Esophagus muscularis mucosa (tissue), 4 donors: Measurements from ENCODE around the gene PTGR1. TPM values are rescaled to one million over a fixed set of nuclear protein-coding genes. Genes with fewer than 3 reads are reported as not detected.
"Not testable (repeated sequence)": the region's sequence is repeated elsewhere in the genome, so short reads cannot be mapped to it uniquely, and the experiment has no call there.

ENCODE experiments used
- DNase-seq: peaks from one replicate; pipeline ENCODE4 v3.0.0-alpha.2; 2017; ENCODE audit errors: extremely low spot score
- H3K27ac ChIP-seq, 4 donors: fragments of 200-600 bp; sonication (generic); replicated peaks in 1 of 4; 1 replicate in 3 of 4; 2 replicates in 1 of 4; pipeline ENCODE4 v1.5.1; 2016 to 2019; ENCODE audit warnings: mild to moderate bottlenecking in 1 of 4
- H3K27me3 ChIP-seq, 4 donors: fragments of 200-600 bp; sonication (generic); one replicate each; pipeline versions ENCODE4 v1.5.1 to v1.6.0; 2016 to 2019
- H3K36me3 ChIP-seq, 4 donors: fragments of 200-600 bp; sonication (generic); one replicate each; pipeline ENCODE4 v1.5.1; 2016 to 2019
- H3K4me1 ChIP-seq, 4 donors: fragments of 200-600 bp; sonication (generic); one replicate each; pipeline ENCODE4 v1.5.1; 2016 to 2019
- H3K4me3 ChIP-seq, 4 donors: fragments of 200-600 bp; sonication (generic); 1 replicate in 2 of 4; 2 replicates in 2 of 4; pipeline ENCODE4 v1.5.1; 2016 to 2019; ENCODE audit warnings: mild to moderate bottlenecking in 4 of 4, moderate library complexity in 1 of 4
- H3K9me3 ChIP-seq, 4 donors: fragments of 200-600 bp; sonication (generic); 1 replicate in 3 of 4; 2 replicates in 1 of 4; pipeline ENCODE4 v1.5.1; 2016 to 2019
- EP300 ChIP-seq: sonication (generic); formaldehyde crosslinking; IDR thresholded peaks from one replicate; pipeline ENCODE4 v1.6.1; 2017; ENCODE audit warnings: antibody characterized with exemption
- POLR2A ChIP-seq: fragments of 450-650 bp; IDR thresholded peaks from one replicate; pipeline ENCODE4 v1.6.1; 2017; ENCODE audit warnings: antibody characterized with exemption, moderate library complexity, mild to moderate bottlenecking, low read depth
- POLR2AphosphoS5 ChIP-seq, 2 donors: sonication (generic); formaldehyde crosslinking; IDR thresholded peaks; one replicate each; pipeline ENCODE4 v1.6.1; 2017; ENCODE audit warnings: antibody characterized with exemption in 2 of 2
- WGBS: methylation state at CpG from one replicate; pipeline ENCODE4 v1.1.5; 2018; 5-methylcytosine and 5-hydroxymethylcytosine counted together
- intact Hi-C: fragments of 100-400 bp; cut with DNase I; formaldehyde crosslinking; loops from one replicate; pipeline ENCODE4 v1.15.1; 2023
- total RNA-seq, 4 donors: library from RNA; depleted of rRNA; stranded (reverse); fragments of >200 nt; gene quantifications; one replicate each; pipeline versions ENCODE4 v1.1.0 to v1.2.1, GENCODE V29; 2016
- TF ChIP-seq, protein P1 (sequence below), 3 experiments: fragments of 200-600 bp in 2 of 3; fragments of 450-650 bp in 1 of 3; sonication (generic) in 2 of 3; IDR thresholded peaks; one replicate each; pipeline ENCODE4 v1.5.1; 2017 to 2019; ENCODE audit warnings: antibody characterized with exemption in 3 of 3, mild to moderate bottlenecking in 2 of 3, moderate library complexity in 1 of 3

Gene PTGR1
- total RNA-seq, 4 donors from 2014 or later, result 18.5 to 43.5 (median 35.9) TPM

DNA sequence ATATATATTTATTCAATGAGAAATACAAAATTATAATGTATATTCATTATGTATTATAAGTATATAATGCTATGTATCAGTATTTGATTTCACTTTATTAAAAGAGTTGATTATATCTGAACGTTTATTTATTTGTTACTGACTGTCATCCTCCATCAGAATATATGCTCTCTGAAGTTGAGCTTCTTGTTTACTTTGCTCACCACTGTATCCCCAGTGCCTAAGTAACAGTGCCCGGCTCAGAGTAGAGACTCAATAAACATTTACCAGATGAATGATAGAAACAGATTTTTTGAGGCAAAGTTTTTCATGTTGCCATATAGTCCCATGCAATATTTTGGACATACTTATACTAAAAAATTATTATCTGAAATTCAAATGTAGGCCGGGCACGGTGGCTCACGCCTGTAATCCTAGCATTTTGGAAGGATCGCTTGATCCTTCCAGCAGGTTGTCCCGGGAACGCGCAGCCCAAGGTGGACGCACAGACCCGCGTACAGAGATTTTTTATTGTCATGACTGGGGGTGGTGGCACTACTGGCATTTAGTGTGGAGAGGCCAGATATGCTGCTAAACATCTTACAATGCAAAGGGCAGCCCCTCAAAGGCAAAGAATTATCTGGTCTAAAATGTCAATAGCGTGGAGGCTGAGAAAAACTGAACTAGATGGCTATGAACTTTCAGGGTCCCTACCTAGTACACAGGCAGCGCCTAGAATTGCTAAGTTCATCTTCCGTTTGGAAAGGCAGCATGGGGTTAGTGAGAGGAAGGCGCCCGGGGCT lies 30.9 kb upstream of the PTGR1 start:
- Histone ChIP-seq H3K36me3 (no peaks in the 10 kb centered on the region), H3K4me1 (peaks cover 13 to 43% (median 32%) of the 10 kb centered on the region in 4 donors), H3K4me3 (peak overlapping the region; percentile 84 to 98 (median 90)), H3K27me3 (no peaks in the 10 kb centered on the region), H3K9me3 (no peaks in the 10 kb centered on the region), H3K27ac (peak overlapping the region; percentile 89 to 97 (median 92))
- 11% methylated on average over 17 of the region's 17 CpGs for whole genome bisulfite sequencing
- TF ChIP-seq POLR2AphosphoS5 (IDR thresholded peaks at IDR 0.05), result no peak
- no peak for TF ChIP-seq POLR2A
- TF ChIP-seq EP300, result no peak
- intact Hi-C loops, result loop anchor here (2.0 kb wide), 1 partner anchor 32 kb away; the partner anchor contains the start of gene PTGR1
- DNase-seq, result no peak

DNA sequence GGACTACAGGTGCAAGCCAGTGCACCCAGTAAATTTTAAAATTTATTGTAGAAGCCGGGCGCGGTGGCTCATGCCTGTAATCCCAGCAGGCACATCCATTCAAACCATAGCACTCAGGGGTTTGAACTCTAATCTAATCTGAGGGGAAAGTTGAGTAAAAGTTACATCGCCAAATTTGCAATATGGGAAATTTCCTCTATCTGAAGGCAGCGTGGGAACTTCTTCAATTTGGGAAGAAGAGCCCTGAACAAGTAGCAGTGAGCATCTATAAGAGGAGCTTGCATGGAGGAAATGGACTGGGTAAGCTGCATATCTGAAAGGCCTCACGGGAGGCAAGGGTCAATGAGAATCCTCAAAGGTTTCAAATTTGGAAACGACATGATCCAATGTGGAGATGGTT lies 29.0 kb upstream of the PTGR1 start:
- Histone ChIP-seq H3K36me3 (no peaks in the 10 kb centered on the region), H3K27ac (no peak overlapping the region), H3K4me1 (peaks cover 13 to 26% (median 23%) of the 10 kb centered on the region in 4 donors), H3K9me3 (no peaks in the 10 kb centered on the region), H3K4me3 (no peak overlapping the region), H3K27me3 (no peaks in the 10 kb centered on the region)
- no peak for DNase-seq
- 72% methylated on average over 7 of the region's 7 CpGs for WGBS
- intact Hi-C loops, result no loop called here
- TF ChIP-seq, protein P1, sequence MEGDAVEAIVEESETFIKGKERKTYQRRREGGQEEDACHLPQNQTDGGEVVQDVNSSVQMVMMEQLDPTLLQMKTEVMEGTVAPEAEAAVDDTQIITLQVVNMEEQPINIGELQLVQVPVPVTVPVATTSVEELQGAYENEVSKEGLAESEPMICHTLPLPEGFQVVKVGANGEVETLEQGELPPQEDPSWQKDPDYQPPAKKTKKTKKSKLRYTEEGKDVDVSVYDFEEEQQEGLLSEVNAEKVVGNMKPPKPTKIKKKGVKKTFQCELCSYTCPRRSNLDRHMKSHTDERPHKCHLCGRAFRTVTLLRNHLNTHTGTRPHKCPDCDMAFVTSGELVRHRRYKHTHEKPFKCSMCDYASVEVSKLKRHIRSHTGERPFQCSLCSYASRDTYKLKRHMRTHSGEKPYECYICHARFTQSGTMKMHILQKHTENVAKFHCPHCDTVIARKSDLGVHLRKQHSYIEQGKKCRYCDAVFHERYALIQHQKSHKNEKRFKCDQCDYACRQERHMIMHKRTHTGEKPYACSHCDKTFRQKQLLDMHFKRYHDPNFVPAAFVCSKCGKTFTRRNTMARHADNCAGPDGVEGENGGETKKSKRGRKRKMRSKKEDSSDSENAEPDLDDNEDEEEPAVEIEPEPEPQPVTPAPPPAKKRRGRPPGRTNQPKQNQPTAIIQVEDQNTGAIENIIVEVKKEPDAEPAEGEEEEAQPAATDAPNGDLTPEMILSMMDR (IDR thresholded peaks at IDR 0.05), result no peak
- TF ChIP-seq EP300 (no peak), POLR2AphosphoS5 (IDR thresholded peaks at IDR 0.05) (no peak), POLR2A (no peak)

DNA sequence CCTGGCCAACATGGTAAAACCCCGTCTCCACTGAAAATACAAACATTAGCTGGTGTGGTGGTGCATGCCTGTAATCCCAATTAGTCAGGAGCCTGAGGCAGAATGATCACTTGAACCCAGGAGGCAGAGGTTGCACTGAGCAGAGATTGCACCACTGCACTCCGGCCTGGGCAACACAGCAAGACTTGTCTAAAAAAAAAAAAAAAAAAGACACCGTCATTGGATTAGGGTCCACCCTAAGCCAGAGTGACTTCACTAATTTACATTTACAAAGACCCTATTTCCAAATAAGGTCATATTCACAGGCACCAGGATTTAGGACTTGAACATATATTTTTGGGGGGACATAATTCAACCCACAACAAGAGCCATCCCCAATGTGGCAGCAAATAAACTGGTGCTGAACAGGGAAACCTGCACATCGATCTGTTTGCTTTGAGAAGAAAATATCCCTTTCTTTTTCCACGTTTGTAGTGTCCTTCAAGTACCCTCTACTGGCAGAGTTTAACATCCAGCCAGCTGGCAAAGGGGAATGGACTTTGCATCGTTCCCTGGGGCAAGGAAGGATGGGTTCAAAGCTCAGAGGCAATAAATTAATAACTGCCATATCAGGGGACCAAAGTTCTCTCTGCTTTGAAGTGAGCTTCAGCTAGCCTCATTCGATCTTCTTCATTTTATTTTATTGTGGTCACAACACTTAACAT lies 28.0 kb upstream of the PTGR1 start:
- Histone ChIP-seq H3K9me3 (no peaks in the 10 kb centered on the region), H3K27me3 (peaks cover 0 to 4% (median 0%) of the 10 kb centered on the region in 4 donors), H3K27ac (no peak overlapping the region), H3K4me3 (no peak overlapping the region), H3K4me1 (peaks cover 10 to 16% (median 13%) of the 10 kb centered on the region in 4 donors), H3K36me3 (no peaks in the 10 kb centered on the region)
- no peak for TF ChIP-seq POLR2A
- TF ChIP-seq, protein P1 (IDR thresholded peaks at IDR 0.05), result no peak
- TF ChIP-seq POLR2AphosphoS5 (IDR thresholded peaks at IDR 0.05), result no peak
- no peak for TF ChIP-seq EP300
- DNase-seq, result no peak
- WGBS, result 71% methylated on average over 7 of the region's 7 CpGs
- intact Hi-C loops, result no loop called here

DNA sequence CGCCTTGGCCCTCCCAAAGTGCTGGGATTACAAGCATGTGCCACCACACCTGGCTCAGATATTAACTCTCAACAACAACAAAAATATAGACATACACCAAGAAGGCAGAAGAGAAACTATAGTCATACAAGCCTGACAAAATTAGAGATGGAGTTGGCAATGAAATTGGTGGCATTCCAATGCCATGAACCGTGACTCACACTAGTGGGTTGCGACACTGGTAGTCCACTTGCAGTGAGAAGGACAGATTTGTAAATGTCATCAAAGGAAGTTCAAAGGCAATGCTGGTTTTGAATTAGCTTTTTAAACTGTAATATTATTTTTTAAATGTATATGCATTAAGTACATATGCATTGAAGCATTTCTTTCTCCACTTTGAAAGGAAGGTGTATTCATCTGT lies 23.2 kb upstream of the PTGR1 start:
- Histone ChIP-seq H3K36me3 (no peaks in the 10 kb centered on the region), H3K27me3 (peaks cover 0 to 5% (median 0%) of the 10 kb centered on the region in 4 donors), H3K9me3 (no peaks in the 10 kb centered on the region), H3K4me3 (no peak overlapping the region), H3K27ac (no peak overlapping the region), H3K4me1 (peaks cover 0 to 2% (median 0%) of the 10 kb centered on the region in 4 donors)
- intact Hi-C loops, result loop anchor here (2.0 kb wide), 1 partner anchor 24 kb away; the partner anchor contains the start of gene PTGR1
- TF ChIP-seq POLR2A (no peak), EP300 (no peak), POLR2AphosphoS5 (IDR thresholded peaks at IDR 0.05) (no peak)
- TF ChIP-seq, protein P1 (IDR thresholded peaks at IDR 0.05), result no peak
- no peak for DNase-seq
- WGBS, result 74% methylated on average over 3 of the region's 3 CpGs

DNA sequence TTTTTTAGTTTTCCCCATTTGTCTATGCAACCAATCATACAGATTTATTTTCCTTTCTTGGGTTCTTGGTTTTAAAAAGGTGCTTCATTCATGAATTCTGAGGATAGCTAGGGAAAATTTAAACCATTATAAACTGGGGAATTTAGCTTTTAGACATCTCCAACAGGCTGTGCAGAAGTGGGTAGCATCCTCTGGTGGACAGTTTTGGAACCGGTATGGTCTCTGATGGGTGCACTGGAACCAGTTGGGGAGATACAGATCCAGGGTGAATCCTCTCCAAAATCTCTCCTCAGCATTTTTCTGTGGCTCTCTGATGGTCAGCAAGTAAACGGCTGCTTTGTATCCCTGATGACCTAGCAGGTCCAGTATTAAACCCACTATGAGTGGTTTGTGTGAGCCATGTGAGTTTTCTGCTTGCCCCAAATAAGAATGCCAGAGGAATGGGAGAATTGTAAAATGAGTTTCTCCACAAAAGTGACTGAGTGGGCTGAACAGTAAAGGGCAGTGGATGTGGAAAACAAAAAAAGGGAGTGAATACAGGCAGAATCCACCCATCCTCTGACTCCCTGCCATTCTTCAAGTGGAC lies 22.5 kb upstream of the PTGR1 start:
- no peak for DNase-seq
- Histone ChIP-seq H3K9me3 (no peaks in the 10 kb centered on the region), H3K27ac (no peak overlapping the region), H3K4me3 (no peak overlapping the region), H3K27me3 (peaks cover 0 to 5% (median 0%) of the 10 kb centered on the region in 4 donors), H3K4me1 (peaks cover 0 to 2% (median 0%) of the 10 kb centered on the region in 4 donors), H3K36me3 (no peaks in the 10 kb centered on the region)
- TF ChIP-seq, protein P1 (IDR thresholded peaks at IDR 0.05), result peak; percentile 72 to 87 (median 86)
- TF ChIP-seq EP300, result no peak
- intact Hi-C loops, result loop anchor here (2.0 kb wide), 1 partner anchor 23 kb away; the partner anchor contains the start of gene PTGR1
- WGBS, result 18% methylated on average over 2 of the region's 2 CpGs

DNA sequence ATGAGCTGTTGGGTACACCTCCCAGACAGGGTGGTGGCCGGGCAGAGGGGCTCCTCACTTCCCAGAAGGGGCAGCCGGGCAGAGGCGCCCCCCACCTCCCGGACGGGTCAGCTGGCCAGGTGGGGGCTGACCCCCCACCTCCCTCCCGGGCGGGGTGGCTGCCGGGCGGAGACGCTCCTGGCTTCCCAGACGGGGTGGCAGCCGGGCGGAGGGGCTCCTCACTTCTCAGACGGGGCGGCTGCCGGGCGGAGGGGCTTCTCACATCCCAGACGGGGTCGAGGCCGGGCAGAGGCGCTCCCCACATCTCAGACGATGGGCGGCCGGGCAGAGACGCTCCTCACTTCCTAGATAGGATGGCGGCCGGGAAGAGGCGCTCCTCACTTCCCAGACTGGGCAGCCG lies 17.9 kb upstream of the PTGR1 start:
- intact Hi-C loops, H3K27ac ChIP-seq, H3K36me3 ChIP-seq, H3K4me1 ChIP-seq, DNase-seq, H3K9me3 ChIP-seq, H3K4me3 ChIP-seq: not testable (repeated sequence)
- H3K27me3 ChIP-seq, result peaks cover 0 to 13% (median 0%) of the 10 kb centered on the region in 4 donors
- 100% methylated on average over 5 of the region's 29 CpGs for WGBS
